Stomach (tissue), 4 donors: ENCODE data around the gene CNTNAP5.

Source experiments
- POLR2A ChIP-seq, 4 donors: fragments of 450-650 bp; IDR thresholded peaks; one replicate each; pipeline ENCODE4 v1.6.1; 2016; ENCODE audit warnings: antibody characterized with exemption in 4 of 4, control low read depth in 2 of 4, mild to moderate bottlenecking in 1 of 4, moderate library complexity in 1 of 4
- TF ChIP-seq, protein P1 (sequence below), 7 experiments: fragments of 450-650 bp in 4 of 7; fragments of 200-600 bp in 3 of 7; sonication (generic) in 3 of 7; IDR thresholded peaks; one replicate each; pipeline ENCODE4 v1.5.1; 2016 to 2019; ENCODE audit warnings: antibody characterized with exemption in 7 of 7, control low read depth in 2 of 7, mild to moderate bottlenecking in 1 of 7

DNA sequence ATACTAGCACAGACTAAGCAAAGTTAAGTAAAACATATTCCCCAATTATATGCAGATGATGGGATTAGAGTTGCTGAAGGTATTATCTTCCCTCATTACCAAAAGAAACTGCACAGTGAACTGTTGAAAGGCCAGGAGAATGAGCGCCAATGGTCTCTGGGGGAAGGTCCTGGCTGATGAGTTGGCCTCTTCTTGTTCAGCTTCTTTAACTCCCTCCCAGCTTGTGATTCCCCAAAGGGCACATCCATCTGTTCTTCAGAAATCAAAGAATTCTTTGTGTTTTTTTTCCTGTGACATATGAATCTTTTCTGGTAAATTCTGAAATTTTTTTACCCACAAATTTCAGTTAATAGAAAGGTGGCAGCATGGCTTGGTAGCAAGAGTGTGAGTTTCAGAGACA, 667.6 kb downstream of the CNTNAP5 start:
- no peak for TF ChIP-seq POLR2A (IDR thresholded peaks at IDR 0.05)
- TF ChIP-seq, protein P1, sequence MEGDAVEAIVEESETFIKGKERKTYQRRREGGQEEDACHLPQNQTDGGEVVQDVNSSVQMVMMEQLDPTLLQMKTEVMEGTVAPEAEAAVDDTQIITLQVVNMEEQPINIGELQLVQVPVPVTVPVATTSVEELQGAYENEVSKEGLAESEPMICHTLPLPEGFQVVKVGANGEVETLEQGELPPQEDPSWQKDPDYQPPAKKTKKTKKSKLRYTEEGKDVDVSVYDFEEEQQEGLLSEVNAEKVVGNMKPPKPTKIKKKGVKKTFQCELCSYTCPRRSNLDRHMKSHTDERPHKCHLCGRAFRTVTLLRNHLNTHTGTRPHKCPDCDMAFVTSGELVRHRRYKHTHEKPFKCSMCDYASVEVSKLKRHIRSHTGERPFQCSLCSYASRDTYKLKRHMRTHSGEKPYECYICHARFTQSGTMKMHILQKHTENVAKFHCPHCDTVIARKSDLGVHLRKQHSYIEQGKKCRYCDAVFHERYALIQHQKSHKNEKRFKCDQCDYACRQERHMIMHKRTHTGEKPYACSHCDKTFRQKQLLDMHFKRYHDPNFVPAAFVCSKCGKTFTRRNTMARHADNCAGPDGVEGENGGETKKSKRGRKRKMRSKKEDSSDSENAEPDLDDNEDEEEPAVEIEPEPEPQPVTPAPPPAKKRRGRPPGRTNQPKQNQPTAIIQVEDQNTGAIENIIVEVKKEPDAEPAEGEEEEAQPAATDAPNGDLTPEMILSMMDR (IDR thresholded peaks at IDR 0.05): no peak
